Smooth muscle cell (in vitro differentiated cells): ENCODE data around the gene FCN2. TPM values are rescaled to one million over a fixed set of nuclear protein-coding genes. Genes with fewer than 3 reads are reported as not detected.

ENCODE experiments used
- DNase-seq: peaks from one replicate; lab custom pipeline; 2025; ENCODE audit not compliant: unreplicated experiment; lab: John Stamatoyannopoulos, UW
- H2AFZ ChIP-seq: fragments of 200-600 bp; sonication (generic); 2 replicates; pipeline ENCODE4 v1.6.0; 2016; ENCODE audit warnings: antibody characterized with exemption, low read depth, mild to moderate bottlenecking
- H3F3A ChIP-seq: fragments of 200-600 bp; sonication (generic); 2 replicates; pipeline ENCODE4 v1.6.0; 2017; ENCODE audit warnings: antibody characterized with exemption, low read depth
- H3K27ac ChIP-seq: fragments of 200-600 bp; sonication (generic); 2 replicates; pipeline ENCODE4 v1.5.1; 2016; ENCODE audit warnings: low read depth, mild to moderate bottlenecking
- H3K27me3 ChIP-seq: fragments of 200-600 bp; sonication (generic); 2 replicates; pipeline ENCODE4 v1.6.1; 2016; ENCODE audit warnings: low read depth, mild to moderate bottlenecking
- H3K36me3 ChIP-seq: fragments of 200-600 bp; sonication (generic); 2 replicates; pipeline ENCODE4 v1.5.1; 2016; ENCODE audit warnings: low read depth
- H3K4me1 ChIP-seq: fragments of 200-600 bp; sonication (generic); 2 replicates; pipeline ENCODE4 v1.5.1; 2016; ENCODE audit warnings: low read depth
- H3K4me2 ChIP-seq: fragments of 200-600 bp; sonication (generic); 2 replicates; pipeline ENCODE4 v1.6.0; 2016; ENCODE audit warnings: mild to moderate bottlenecking
- H3K4me3 ChIP-seq: fragments of 200-600 bp; sonication (generic); 2 replicates; pipeline ENCODE4 v1.5.1; 2016; ENCODE audit warnings: mild to moderate bottlenecking
- H3K79me2 ChIP-seq: fragments of 200-600 bp; sonication (generic); 2 replicates; pipeline ENCODE4 v1.6.0; 2016; ENCODE audit warnings: low read depth, mild to moderate bottlenecking
- H3K9ac ChIP-seq: fragments of 200-600 bp; sonication (generic); 2 replicates; pipeline ENCODE4 v1.6.0; 2016; ENCODE audit warnings: low read depth
- H3K9me3 ChIP-seq: fragments of 200-600 bp; sonication (generic); replicated peaks from 2 replicates; pipeline ENCODE4 v1.5.1; 2016; ENCODE audit warnings: low read depth
- H4K20me1 ChIP-seq: fragments of 200-600 bp; sonication (generic); 2 replicates; pipeline ENCODE4 v1.6.0; 2016; ENCODE audit warnings: low read depth
- CTCF ChIP-seq: fragments of 200-600 bp; sonication (generic); IDR thresholded peaks from 2 replicates; pipeline ENCODE4 v1.5.1; 2017; ENCODE audit warnings: borderline replicate concordance, mild to moderate bottlenecking, antibody characterized with exemption; ENCODE audit not compliant: insufficient read depth, poor library complexity, severe bottlenecking
- WGBS: methylation state at CpG from one replicate; pipeline ENCODE4 v1.1.7; 2016; ENCODE audit warnings: low lambda C conversion rate; 5-methylcytosine and 5-hydroxymethylcytosine counted together
- polyA plus RNA-seq: library from polyadenylated mRNA; unstranded; fragments of >200 nt; fragmentation: Nextera tagmentation; extraction: Ambion mirVana; gene quantifications from 2 replicates; pipeline ENCODE4 v1.2.1, GENCODE V29; 2016
- total RNA-seq: library from RNA; depleted of rRNA; stranded (reverse); fragments of >200 nt; gene quantifications from 2 replicates; pipeline ENCODE4 v1.2.3, GENCODE V29; 2014

FCN2 gene
- total and polyA plus RNA-seq, 2 experiments from 2014 or later: not detected

- Histone ChIP-seq H3K27ac (no peak overlapping the region), H3K4me1 (peaks cover 2% of the 10 kb centered on the region), H3K9ac (no peak overlapping the region), H3K79me2 (no peaks in the 10 kb centered on the region), H3K4me3 (no peak overlapping the region), H3F3A (no peaks in the 10 kb centered on the region), H3K9me3 (no peaks in the 10 kb centered on the region), H3K27me3 (no peaks in the 10 kb centered on the region), H4K20me1 (no peaks in the 10 kb centered on the region), H3K4me2 (no peak overlapping the region), H3K36me3 (no peaks in the 10 kb centered on the region), H2AFZ (no peak overlapping the region)
- 90% methylated on average over 13 of the region's 13 CpGs for WGBS
- no peak for DNase-seq
- TF ChIP-seq CTCF: no peak
These were observed 48.9 kb downstream of the FCN2 start for GRCh38 chr9:134929193-134930158.

- H3K36me3 ChIP-seq: no peaks in the 10 kb centered on the region
- no peaks in the 10 kb centered on the region for H4K20me1 ChIP-seq
- H3K79me2 ChIP-seq: no peaks in the 10 kb centered on the region
- no peak overlapping the region for H3K4me2 ChIP-seq
- no peak overlapping the region for H2AFZ ChIP-seq
- H3F3A ChIP-seq: no peaks in the 10 kb centered on the region
- no peak overlapping the region for H3K4me3 ChIP-seq
- 92% methylated on average over 13 of the region's 13 CpGs for WGBS
- H3K27me3 ChIP-seq: no peaks in the 10 kb centered on the region
- peaks cover 11% of the 10 kb centered on the region for H3K4me1 ChIP-seq
- DNase-seq: no peak
- TF ChIP-seq CTCF: no peak
- no peak overlapping the region for H3K27ac ChIP-seq
- H3K9ac ChIP-seq: no peak overlapping the region
- H3K9me3 ChIP-seq: no peaks in the 10 kb centered on the region
These were observed 49.8 kb downstream of the FCN2 start for GRCh38 chr9:134930398-134930797.

- WGBS: 91% methylated on average over 12 of the region's 12 CpGs
These were observed 51.6 kb downstream of the FCN2 start for GRCh38 chr9:134932171-134932570.

More at GRCh38 chr9:134932171-134932570, 51.6 kb downstream of the FCN2 start:
- no peaks in the 10 kb centered on the region for H3K36me3 ChIP-seq
- H4K20me1 ChIP-seq: no peaks in the 10 kb centered on the region
- no peaks in the 10 kb centered on the region for H3K9me3 ChIP-seq
- H3K27me3 ChIP-seq: no peaks in the 10 kb centered on the region
- H3K9ac ChIP-seq: no peak overlapping the region
- H3K4me3 ChIP-seq: no peak overlapping the region
- H3K4me2 ChIP-seq: no peak overlapping the region
- DNase-seq: no peak
- no peak for TF ChIP-seq CTCF
- H3F3A ChIP-seq: no peaks in the 10 kb centered on the region
- no peaks in the 10 kb centered on the region for H3K79me2 ChIP-seq
- H2AFZ ChIP-seq: no peak overlapping the region
- no peak overlapping the region for H3K27ac ChIP-seq
- H3K4me1 ChIP-seq: peaks cover 21% of the 10 kb centered on the region
